ENCODE measurements around the gene MPHOSPH6. TPM values are rescaled to one million over a fixed set of nuclear protein-coding genes. Genes with fewer than 3 reads are reported as not detected.
"Not testable (repeated sequence)": the region's sequence is repeated elsewhere in the genome, so short reads cannot be mapped to it uniquely, and the experiment has no call there.

MPHOSPH6 gene, protein sequence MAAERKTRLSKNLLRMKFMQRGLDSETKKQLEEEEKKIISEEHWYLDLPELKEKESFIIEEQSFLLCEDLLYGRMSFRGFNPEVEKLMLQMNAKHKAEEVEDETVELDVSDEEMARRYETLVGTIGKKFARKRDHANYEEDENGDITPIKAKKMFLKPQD
- total RNA-seq = 33.7 and 37.1 TPM in 2 replicates

GRCh38 chr16:82169861-82170845, at the start of gene MPHOSPH6:
TSS of gene MPHOSPH6 (minus strand) at chr16:82170224. CDS start at chr16:82170175, 49 bp downstream.
- TF ChIP-seq, protein P1, sequence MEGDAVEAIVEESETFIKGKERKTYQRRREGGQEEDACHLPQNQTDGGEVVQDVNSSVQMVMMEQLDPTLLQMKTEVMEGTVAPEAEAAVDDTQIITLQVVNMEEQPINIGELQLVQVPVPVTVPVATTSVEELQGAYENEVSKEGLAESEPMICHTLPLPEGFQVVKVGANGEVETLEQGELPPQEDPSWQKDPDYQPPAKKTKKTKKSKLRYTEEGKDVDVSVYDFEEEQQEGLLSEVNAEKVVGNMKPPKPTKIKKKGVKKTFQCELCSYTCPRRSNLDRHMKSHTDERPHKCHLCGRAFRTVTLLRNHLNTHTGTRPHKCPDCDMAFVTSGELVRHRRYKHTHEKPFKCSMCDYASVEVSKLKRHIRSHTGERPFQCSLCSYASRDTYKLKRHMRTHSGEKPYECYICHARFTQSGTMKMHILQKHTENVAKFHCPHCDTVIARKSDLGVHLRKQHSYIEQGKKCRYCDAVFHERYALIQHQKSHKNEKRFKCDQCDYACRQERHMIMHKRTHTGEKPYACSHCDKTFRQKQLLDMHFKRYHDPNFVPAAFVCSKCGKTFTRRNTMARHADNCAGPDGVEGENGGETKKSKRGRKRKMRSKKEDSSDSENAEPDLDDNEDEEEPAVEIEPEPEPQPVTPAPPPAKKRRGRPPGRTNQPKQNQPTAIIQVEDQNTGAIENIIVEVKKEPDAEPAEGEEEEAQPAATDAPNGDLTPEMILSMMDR (IDR thresholded peaks at IDR 0.05; ENCODE audit: insufficient read depth, low read length, poor library complexity, severe bottlenecking) = no peak
- Histone ChIP-seq H3K36me3 (ENCODE audit: control insufficient read depth, insufficient read depth, low read length) (no peaks in the 10 kb centered on the region), H3K4me3 (ENCODE audit: low read depth, low read length) (peak within 1 kb of the TSS; percentile 64), H3K27me3 (ENCODE audit: control insufficient read depth, insufficient read depth, low read length) (peaks cover 5% of the 10 kb centered on the region)
- peak; percentile 38 for DNase-seq (ENCODE audit: low read depth)

- Histone ChIP-seq H3K4me3 (ENCODE audit: low read depth, low read length) (no peak overlapping the region), H3K27me3 (ENCODE audit: control insufficient read depth, insufficient read depth, low read length) (no peaks in the 10 kb centered on the region), H3K36me3 (ENCODE audit: control insufficient read depth, insufficient read depth, low read length) (no peaks in the 10 kb centered on the region)
- no peak for DNase-seq (ENCODE audit: low read depth)
- TF ChIP-seq, protein P1 (IDR thresholded peaks at IDR 0.05; ENCODE audit: insufficient read depth, low read length, poor library complexity, severe bottlenecking) = no peak
Observed at GRCh38 chr16:82219298-82219697, 49.3 kb upstream of the MPHOSPH6 start.

GRCh38 chr16:82209314-82209713, 39.3 kb upstream of the MPHOSPH6 start:
- H3K36me3 ChIP-seq (ENCODE audit: control insufficient read depth, insufficient read depth, low read length); DNase-seq (ENCODE audit: low read depth); H3K27me3 ChIP-seq (ENCODE audit: control insufficient read depth, insufficient read depth, low read length); H3K4me3 ChIP-seq (ENCODE audit: low read depth, low read length): not testable (repeated sequence)

GRCh38 chr16:82203198-82203597, 33.2 kb upstream of the MPHOSPH6 start:
- no peaks in the 10 kb centered on the region for H3K36me3 ChIP-seq (ENCODE audit: control insufficient read depth, insufficient read depth, low read length)
- no peaks in the 10 kb centered on the region for H3K27me3 ChIP-seq (ENCODE audit: control insufficient read depth, insufficient read depth, low read length)
- TF ChIP-seq, protein P1 (IDR thresholded peaks at IDR 0.05; ENCODE audit: insufficient read depth, low read length, poor library complexity, severe bottlenecking) = no peak
- DNase-seq (ENCODE audit: low read depth) = no peak
- no peak overlapping the region for H3K4me3 ChIP-seq (ENCODE audit: low read depth, low read length)

GRCh38 chr16:82201926-82202325, 31.9 kb upstream of the MPHOSPH6 start:
- Histone ChIP-seq H3K4me3 (ENCODE audit: low read depth, low read length) (no peak overlapping the region), H3K27me3 (ENCODE audit: control insufficient read depth, insufficient read depth, low read length) (no peaks in the 10 kb centered on the region), H3K36me3 (ENCODE audit: control insufficient read depth, insufficient read depth, low read length) (no peaks in the 10 kb centered on the region)
- TF ChIP-seq, protein P1 (IDR thresholded peaks at IDR 0.05; ENCODE audit: insufficient read depth, low read length, poor library complexity, severe bottlenecking) = no peak
- DNase-seq (ENCODE audit: low read depth) = no peak

DNA sequence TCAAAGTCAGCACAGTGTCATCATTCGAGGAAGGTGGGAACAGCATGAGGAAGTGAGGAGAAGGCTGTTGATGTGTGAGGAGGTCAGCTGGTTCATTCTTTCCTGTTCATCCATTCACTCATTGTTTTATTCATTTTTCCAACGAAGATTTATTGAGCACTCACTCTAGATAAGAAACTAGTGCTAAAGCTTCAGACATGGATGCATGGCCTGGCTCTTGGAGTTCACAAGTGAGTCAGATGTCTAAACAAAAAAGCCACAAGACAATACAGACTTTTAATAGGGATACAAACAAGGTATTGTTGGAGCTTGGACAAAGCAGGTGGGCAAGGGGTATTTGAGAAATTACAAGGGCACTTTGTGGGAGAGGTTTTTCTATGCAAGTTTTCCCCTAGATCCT, 31.3 kb upstream of the MPHOSPH6 start:
- Histone ChIP-seq H3K36me3 (ENCODE audit: control insufficient read depth, insufficient read depth, low read length) (no peaks in the 10 kb centered on the region), H3K27me3 (ENCODE audit: control insufficient read depth, insufficient read depth, low read length) (no peaks in the 10 kb centered on the region), H3K4me3 (ENCODE audit: low read depth, low read length) (no peak overlapping the region)
- TF ChIP-seq, protein P1 (IDR thresholded peaks at IDR 0.05; ENCODE audit: insufficient read depth, low read length, poor library complexity, severe bottlenecking) = no peak
- DNase-seq (ENCODE audit: low read depth) = no peak

Data from kidney epithelial cell (primary cell).